Nephron progenitor cell (in vitro differentiated cells): ENCODE results near the gene PCBP3.

ENCODE experiments used
- DNase-seq: peaks from one replicate; pipeline ENCODE4 v3.0.0; 2021
- H3K27ac Mint-ChIP-seq: 2 replicates; pipeline ENCODE4 v1.8.0; 2021; ENCODE audit warnings: mild to moderate bottlenecking, moderate library complexity, mixed read lengths
- H3K27me3 Mint-ChIP-seq: 2 replicates; pipeline ENCODE4 v1.8.0; 2021; ENCODE audit warnings: mild to moderate bottlenecking, low read depth, mixed read lengths; ENCODE audit not compliant: poor library complexity
- H3K36me3 Mint-ChIP-seq: 2 replicates; pipeline ENCODE4 v1.8.0; 2021; ENCODE audit warnings: low read depth, mixed read lengths
- H3K4me1 Mint-ChIP-seq: 2 replicates; pipeline ENCODE4 v1.8.0; 2021; ENCODE audit warnings: mixed read lengths
- H3K4me3 Mint-ChIP-seq: 2 replicates; pipeline ENCODE4 v1.8.0; 2021; ENCODE audit warnings: mild to moderate bottlenecking, moderate library complexity, mixed read lengths
- H3K9me3 Mint-ChIP-seq: 2 replicates; pipeline ENCODE4 v1.8.0; 2021; ENCODE audit warnings: mild to moderate bottlenecking, moderate library complexity, mixed read lengths
- CTCF ChIP-seq: fragments of 200-600 bp; sonication (generic); IDR thresholded peaks from 2 replicates; pipeline ENCODE4 v1.5.0; 2021; ENCODE audit warnings: antibody characterized with exemption

The PCBP3 gene

GRCh38 chr21:45740491-45741357 is 97.2 kb downstream of the PCBP3 start:
- Mint-ChIP-seq H3K27ac (no peak overlapping the region), H3K4me1 (peaks cover 9% of the 10 kb centered on the region), H3K4me3 (no peak overlapping the region), H3K27me3 (peaks cover 4% of the 10 kb centered on the region), H3K9me3 (peaks cover 10% of the 10 kb centered on the region), H3K36me3 (peaks cover 4% of the 10 kb centered on the region)
- TF ChIP-seq CTCF = no peak
- DNase-seq = no peak

DNA sequence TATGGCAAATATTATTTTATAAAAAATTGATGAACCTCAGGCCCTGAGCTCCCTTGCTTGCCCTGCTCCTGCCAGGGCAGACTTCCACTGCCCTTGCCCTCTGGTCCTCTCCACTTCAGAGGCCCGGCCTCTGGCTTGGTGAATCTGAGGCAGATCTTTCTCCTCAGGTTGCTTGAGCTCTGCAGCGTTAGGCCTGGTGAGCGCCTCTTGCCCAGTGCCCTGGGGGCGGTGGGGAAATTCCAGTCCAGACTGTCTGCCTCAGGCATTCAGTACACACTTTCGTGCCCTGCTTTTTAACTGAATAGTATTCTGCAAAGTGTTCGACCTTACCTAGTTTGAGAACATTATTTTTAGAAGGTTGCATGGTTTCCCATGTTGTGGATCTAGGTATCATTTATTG is 98.2 kb downstream of the PCBP3 start:
- DNase-seq = no peak

GRCh38 chr21:45742247-45742646 is 98.7 kb downstream of the PCBP3 start:
- Mint-ChIP-seq H3K4me3 (no peak overlapping the region), H3K9me3 (peaks cover 10% of the 10 kb centered on the region), H3K27me3 (peaks cover 4% of the 10 kb centered on the region), H3K36me3 (peaks cover 4% of the 10 kb centered on the region), H3K4me1 (peaks cover 5% of the 10 kb centered on the region), H3K27ac (no peak overlapping the region)
- DNase-seq = no peak
- TF ChIP-seq CTCF = no peak

More for the DNA sequence above, 98.2 kb downstream of the PCBP3 start:
- no peak for TF ChIP-seq CTCF
- Mint-ChIP-seq H3K4me1 (peaks cover 2% of the 10 kb centered on the region), H3K27me3 (peaks cover 4% of the 10 kb centered on the region), H3K27ac (no peak overlapping the region), H3K36me3 (peaks cover 4% of the 10 kb centered on the region), H3K4me3 (no peak overlapping the region), H3K9me3 (peaks cover 10% of the 10 kb centered on the region)

- no peak overlapping the region for H3K4me3 Mint-ChIP-seq
- DNase-seq = no peak
- H3K27me3 Mint-ChIP-seq = peaks cover 6% of the 10 kb centered on the region
- H3K27ac Mint-ChIP-seq = no peak overlapping the region
- H3K9me3 Mint-ChIP-seq = peaks cover 10% of the 10 kb centered on the region
- H3K36me3 Mint-ChIP-seq = peaks cover 4% of the 10 kb centered on the region
- TF ChIP-seq CTCF = no peak
- H3K4me1 Mint-ChIP-seq = peaks cover 14% of the 10 kb centered on the region
These were observed 101.7 kb downstream of the PCBP3 start for GRCh38 chr21:45745256-45745655.

DNA sequence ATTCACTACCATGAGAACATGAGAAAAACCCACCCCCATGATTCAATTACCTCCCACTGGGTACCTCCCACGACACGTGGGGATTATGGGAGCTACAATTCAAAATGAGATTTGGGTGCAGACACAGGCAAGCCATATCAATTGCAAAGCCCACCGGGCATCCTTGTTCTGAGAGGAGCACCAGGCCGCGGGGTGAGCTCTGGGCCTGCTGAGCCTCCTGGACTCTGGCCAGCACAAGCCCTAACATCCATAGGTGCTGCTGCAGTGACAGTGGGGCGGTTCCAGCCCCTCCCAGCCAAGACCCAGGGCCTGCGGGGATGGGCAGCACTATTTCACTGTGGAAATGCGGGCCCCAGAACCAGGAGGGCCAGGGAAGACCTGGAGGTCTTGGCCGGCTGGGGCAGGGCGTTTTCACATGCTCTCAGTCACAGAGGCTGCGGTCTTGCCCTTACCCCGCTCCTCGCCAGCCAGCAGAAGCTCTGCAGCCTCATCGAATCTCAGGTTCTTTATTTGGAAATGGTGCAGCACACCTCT is 103.8 kb downstream of the PCBP3 start:
- no peak for TF ChIP-seq CTCF
- DNase-seq = no peak
- Mint-ChIP-seq H3K36me3 (peaks cover 4% of the 10 kb centered on the region), H3K27me3 (peaks cover 6% of the 10 kb centered on the region), H3K4me1 (peaks cover 14% of the 10 kb centered on the region), H3K27ac (no peak overlapping the region), H3K4me3 (no peak overlapping the region), H3K9me3 (peaks cover 10% of the 10 kb centered on the region)
